Tibial nerve (tissue), 4 donors: ENCODE results near the gene PDZD8. TPM values are rescaled to one million over a fixed set of nuclear protein-coding genes. Genes with fewer than 3 reads are reported as not detected.

Experiments used
- DNase-seq, 2 donors: peaks; one replicate each; pipeline ENCODE4 v3.0.0-alpha.2; 2019; ENCODE audit warnings: low spot score in 2 of 2
- H3K27ac ChIP-seq, 4 donors: fragments of 200-600 bp; sonication (generic) in 3 of 4; one replicate each; pipeline ENCODE4 v1.5.1; 2017 to 2019; ENCODE audit warnings: mild to moderate bottlenecking in 1 of 4
- H3K27me3 ChIP-seq, 2 donors: fragments of 200-600 bp; sonication (generic) in 1 of 2; one replicate each; pipeline versions ENCODE4 v1.5.1 to v1.6.0; 2017 to 2019
- H3K36me3 ChIP-seq, 3 donors: fragments of 200-600 bp; sonication (generic); one replicate each; pipeline ENCODE4 v1.5.1; 2018 to 2019
- H3K4me1 ChIP-seq, 4 donors: fragments of 200-600 bp; sonication (generic) in 3 of 4; one replicate each; pipeline ENCODE4 v1.5.1; 2017 to 2019
- H3K4me3 ChIP-seq, 4 donors: fragments of 200-600 bp; sonication (generic) in 3 of 4; one replicate each; pipeline ENCODE4 v1.5.1; 2017 to 2019; ENCODE audit warnings: mild to moderate bottlenecking in 1 of 4, moderate library complexity in 1 of 4
- H3K9me3 ChIP-seq, 4 donors: fragments of 200-600 bp; sonication (generic) in 3 of 4; one replicate each; pipeline ENCODE4 v1.5.1; 2017 to 2019
- CTCF ChIP-seq, 5 experiments: fragments of 200-600 bp in 3 of 5; fragments of 450-650 bp in 2 of 5; sonication (generic) in 3 of 5; IDR thresholded peaks; one replicate each; pipeline ENCODE4 v1.5.1; 2016 to 2019; ENCODE audit warnings: antibody characterized with exemption in 5 of 5, mild to moderate bottlenecking in 3 of 5, moderate library complexity in 2 of 5
- EP300 ChIP-seq, 2 donors: sonication (generic); formaldehyde crosslinking; IDR thresholded peaks; one replicate each; pipeline ENCODE4 v1.6.1; 2017; ENCODE audit warnings: antibody characterized with exemption in 2 of 2, mild to moderate bottlenecking in 1 of 2
- POLR2A ChIP-seq, 2 donors: fragments of 450-650 bp; IDR thresholded peaks; one replicate each; pipeline ENCODE4 v1.6.1; 2017; ENCODE audit warnings: antibody characterized with exemption in 2 of 2, mild to moderate bottlenecking in 2 of 2, moderate library complexity in 2 of 2
- WGBS, 2 donors: methylation state at CpG; one replicate each; pipeline ENCODE4 v1.1.5; 2018; 5-methylcytosine and 5-hydroxymethylcytosine counted together
- total RNA-seq, 4 donors: library from RNA; depleted of rRNA; stranded (reverse); fragments of >200 nt; gene quantifications; one replicate each; pipeline ENCODE4 v1.1.0, GENCODE V29; 2016

The PDZD8 gene
- total RNA-seq, 4 donors from 2014 or later: 29.4 to 33.3 (median 31.7) TPM

- H3K27me3 ChIP-seq: no peaks in the 10 kb centered on the region
- no peak for DNase-seq
- WGBS, 2 donors: 0% methylated on average over 34 to 40 of the region's 92 CpGs
- H3K4me3 ChIP-seq: peak overlapping the region; percentile 82 to 99 (median 88)
- TF ChIP-seq CTCF (IDR thresholded peaks at IDR 0.05): no peak
- TF ChIP-seq EP300 (IDR thresholded peaks at IDR 0.05): no peak
- TF ChIP-seq POLR2A (IDR thresholded peaks at IDR 0.05): no peak
- no peaks in the 10 kb centered on the region for H3K9me3 ChIP-seq
- peaks cover 0 to 38% (median 12%) of the 10 kb centered on the region in 4 donors for H3K4me1 ChIP-seq
- no peaks in the 10 kb centered on the region for H3K36me3 ChIP-seq
- peak overlapping the region; percentile 81 to 96 (median 94) for H3K27ac ChIP-seq
Observed at GRCh38 chr10:117374506-117375359, 507 bp downstream of the PDZD8 start.

- Histone ChIP-seq H3K27ac (peak overlapping the region; percentile 81 to 96 (median 94)), H3K36me3 (no peaks in the 10 kb centered on the region), H3K27me3 (no peaks in the 10 kb centered on the region), H3K4me3 (peak overlapping the region; percentile 82 to 99 (median 88)), H3K9me3 (no peaks in the 10 kb centered on the region), H3K4me1 (peaks cover 0 to 43% (median 12%) of the 10 kb centered on the region in 4 donors)
- TF ChIP-seq CTCF (IDR thresholded peaks at IDR 0.05): no peak
- no peak for TF ChIP-seq POLR2A (IDR thresholded peaks at IDR 0.05)
- peak in 1 of 2 donors; percentile 10 for TF ChIP-seq EP300 (IDR thresholded peaks at IDR 0.05)
- DNase-seq: peak in 1 of 2 donors; percentile 57
- WGBS, 2 donors: 1 to 4% methylated on average over 23 to 24 of the region's 31 CpGs
Observed at GRCh38 chr10:117373823-117374505, 1.3 kb downstream of the PDZD8 start.

- no peak overlapping the region for H3K4me3 ChIP-seq
- DNase-seq: no peak
- H3K9me3 ChIP-seq: no peaks in the 10 kb centered on the region
- no peaks in the 10 kb centered on the region for H3K27me3 ChIP-seq
- TF ChIP-seq CTCF (IDR thresholded peaks at IDR 0.05) (no peak), EP300 (IDR thresholded peaks at IDR 0.05) (no peak), POLR2A (IDR thresholded peaks at IDR 0.05) (no peak)
- 54 to 60% methylated on average over 5 of the region's 5 CpGs for WGBS, 2 donors
- no peaks in the 10 kb centered on the region for H3K36me3 ChIP-seq
- H3K4me1 ChIP-seq: peaks cover 0 to 43% (median 13%) of the 10 kb centered on the region in 4 donors
- no peak overlapping the region for H3K27ac ChIP-seq
Observed at GRCh38 chr10:117370205-117370604, 5.0 kb downstream of the PDZD8 start.

- H3K4me1 ChIP-seq: peaks cover 0 to 44% (median 22%) of the 10 kb centered on the region in 4 donors
Observed at GRCh38 chr10:117367718-117368117, 7.5 kb downstream of the PDZD8 start.

More at GRCh38 chr10:117367718-117368117, 7.5 kb downstream of the PDZD8 start:
- Histone ChIP-seq H3K4me3 (no peak overlapping the region), H3K9me3 (no peaks in the 10 kb centered on the region), H3K27ac (no peak overlapping the region), H3K27me3 (no peaks in the 10 kb centered on the region), H3K36me3 (no peaks in the 10 kb centered on the region)
- WGBS, 2 donors: 86 to 90% methylated on average over 5 of the region's 5 CpGs
- DNase-seq: no peak
- no peak for TF ChIP-seq CTCF (IDR thresholded peaks at IDR 0.05)
- TF ChIP-seq POLR2A (IDR thresholded peaks at IDR 0.05): no peak
- no peak for TF ChIP-seq EP300 (IDR thresholded peaks at IDR 0.05)
